Measurements from ENCODE around the gene PKIG.
"Not testable (repeated sequence)": the region's sequence is repeated elsewhere in the genome, so short reads cannot be mapped to it uniquely, and the experiment has no call there.

DNA sequence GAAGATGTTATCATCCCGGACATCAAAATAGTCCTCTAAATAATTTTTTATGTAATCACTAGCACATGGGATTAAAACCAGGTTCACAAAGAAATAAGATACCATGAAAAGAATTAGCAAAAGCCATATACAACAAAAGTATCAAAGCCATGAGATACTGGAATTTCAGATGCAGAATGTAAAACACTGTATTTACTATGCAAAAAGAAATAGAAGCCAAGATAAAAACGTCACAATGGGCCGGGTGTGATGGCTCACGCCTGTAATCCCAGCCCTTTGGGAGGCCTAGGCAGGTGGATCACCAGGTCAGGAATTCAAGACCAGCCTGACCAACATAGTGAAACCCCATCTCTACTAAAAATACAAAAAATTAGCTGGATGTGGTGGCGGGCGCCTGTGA lies 21.6 kb upstream of the PKIG start:
- not testable (repeated sequence) for TF ChIP-seq HCFC1 (IDR thresholded peaks at IDR 0.05; ENCODE audit: low read length); IKZF2 (IDR thresholded peaks at IDR 0.05); POLR2A (IDR thresholded peaks at IDR 0.05; ENCODE audit: low read depth, low read length); E2F8 (IDR thresholded peaks at IDR 0.05; ENCODE audit: low read depth, partially characterized antibody); NFIC (IDR thresholded peaks at IDR 0.05; ENCODE audit: low read depth, low read length); BACH1 (IDR thresholded peaks at IDR 0.05; ENCODE audit: borderline replicate concordance); SRF (IDR thresholded peaks at IDR 0.05; ENCODE audit: low read depth in 2 of 2, low read length in 2 of 2); SIN3A (IDR thresholded peaks at IDR 0.05; ENCODE audit: low read depth, low read length)
